ENCODE data around the gene KIAA1217. TPM values are rescaled to one million over a fixed set of nuclear protein-coding genes. Genes with fewer than 3 reads are reported as not detected.

Gene KIAA1217
- total RNA-seq, 1 experiment from 2014 or later = 7.8 TPM

DNA sequence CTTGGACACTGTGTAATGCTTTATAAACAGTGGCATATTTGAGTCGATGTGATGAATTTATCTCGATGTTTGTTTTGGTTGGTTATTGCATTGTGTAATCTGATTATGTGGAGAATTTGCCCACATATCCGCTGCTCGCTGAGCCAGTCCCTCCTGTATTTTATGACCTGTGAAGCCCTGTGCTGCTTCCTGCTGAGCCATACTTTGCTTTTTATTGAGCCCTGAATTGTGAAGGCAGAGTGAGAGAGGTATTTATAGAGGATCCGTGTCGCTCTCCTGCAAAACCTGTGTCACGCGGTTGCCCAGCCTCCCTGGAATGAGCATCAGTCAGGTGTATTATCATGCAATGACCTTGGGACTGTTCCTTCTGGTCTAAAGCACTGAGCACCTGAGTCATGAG lies 261.1 kb downstream of the KIAA1217 start:
- TF ChIP-seq, protein P1, sequence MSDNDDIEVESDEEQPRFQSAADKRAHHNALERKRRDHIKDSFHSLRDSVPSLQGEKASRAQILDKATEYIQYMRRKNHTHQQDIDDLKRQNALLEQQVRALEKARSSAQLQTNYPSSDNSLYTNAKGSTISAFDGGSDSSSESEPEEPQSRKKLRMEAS (IDR thresholded peaks at IDR 0.05) = no peak
- TF ChIP-seq ZFX (IDR thresholded peaks at IDR 0.05) (no peak), SP1 (IDR thresholded peaks at IDR 0.05; ENCODE audit: low read depth) (no peak), JUND (IDR thresholded peaks at IDR 0.05) (no peak), TCF7L2 (IDR thresholded peaks at IDR 0.05; ENCODE audit: borderline replicate concordance, extremely low read depth, insufficient read depth, insufficient read length) (no peak), CBX3 (IDR thresholded peaks at IDR 0.05; ENCODE audit: low read depth) (no peak), FOSL1 (IDR thresholded peaks at IDR 0.05; ENCODE audit: low read depth) (no peak), ELF1 (IDR thresholded peaks at IDR 0.05; ENCODE audit: borderline replicate concordance, low read depth) (no peak), CEBPB (IDR thresholded peaks at IDR 0.05; ENCODE audit: low read depth) (no peak)
- intact Hi-C loops (cut with micrococcal nuclease) = no loop called here
- BruUV-seq (replicated peaks) = no TSS peak
- H3K4me2 ChIP-seq (ENCODE audit: low read length) = no peak overlapping the region
- RAD21 ChIA-PET (ENCODE audit: low non-redundant PET in 1 of 2, low total read pairs in 2 of 2, uncharacterized antibody in 2 of 2, unreplicated experiment in 2 of 2) = no interaction called here
- no peak overlapping the region for H2AFZ ChIP-seq (ENCODE audit: low read depth, low read length, poor library complexity, severe bottlenecking)
- no peaks in the 10 kb centered on the region for H3K9me2 ChIP-seq (ENCODE audit: insufficient read depth)
- ATAC-seq = no peak
- no peak overlapping the region for H3K9ac ChIP-seq (ENCODE audit: low read length)
- CTCF ChIA-PET = no interaction called here
- H3K36me3 ChIP-seq (ENCODE audit: control insufficient read depth in 1 of 2, insufficient read depth in 2 of 2, low read length in 2 of 2) = no peaks in the 10 kb centered on the region
- DNase-seq (ENCODE audit: low read depth, low spot score) = no peak
- H4K20me1 ChIP-seq (ENCODE audit: insufficient read depth) = no peaks in the 10 kb centered on the region
- no peaks in the 10 kb centered on the region for H3K9me3 ChIP-seq (ENCODE audit: control insufficient read depth in 1 of 2, insufficient read depth in 1 of 2, low read depth in 1 of 2, low read length in 2 of 2)
- POLR2A ChIA-PET = no interaction called here
- no peak overlapping the region for H3K27ac ChIP-seq (ENCODE audit: low read depth, low read length)
- no peaks in the 10 kb centered on the region for H3K79me2 ChIP-seq (ENCODE audit: insufficient read depth, low read length)
- H3K4me3 ChIP-seq (replicated peaks in 1 of 2; ENCODE audit: low read depth in 1 of 2, low read length in 2 of 2) = no peak overlapping the region
- H3K4me1 ChIP-seq (ENCODE audit: control insufficient read depth in 1 of 2, insufficient read depth in 2 of 2, low read length in 2 of 2) = peaks cover 7 to 19% of the 10 kb centered on the region in 2 experiments; a peak in 3 of 4 replicates
- H3K27me3 ChIP-seq (ENCODE audit: insufficient read depth, low read length) = no peaks in the 10 kb centered on the region

DNA sequence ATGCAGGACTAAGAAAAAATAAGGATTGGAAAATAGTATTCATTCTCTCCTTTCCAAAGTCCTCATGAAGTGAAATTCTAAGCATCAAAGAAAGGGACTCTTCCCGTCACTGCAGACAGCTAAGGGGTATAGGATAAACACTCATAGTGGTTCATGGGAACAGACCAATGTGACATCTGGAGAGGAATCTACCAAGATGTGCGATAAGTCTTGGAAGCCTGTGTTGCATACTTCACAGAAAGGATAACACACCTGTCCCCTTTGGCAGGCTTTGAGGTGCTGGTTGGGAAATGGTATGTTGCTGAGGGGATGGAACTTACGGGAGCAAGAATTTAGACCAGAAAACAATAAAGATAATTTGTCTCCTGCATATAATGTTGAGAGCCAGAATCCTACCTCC lies 266.7 kb downstream of the KIAA1217 start:
- no peaks in the 10 kb centered on the region for H3K9me3 ChIP-seq (ENCODE audit: control insufficient read depth in 1 of 2, insufficient read depth in 1 of 2, low read depth in 1 of 2, low read length in 2 of 2)
- H3K4me3 ChIP-seq (replicated peaks in 1 of 2; ENCODE audit: low read depth in 1 of 2, low read length in 2 of 2) = no peak overlapping the region
- H4K20me1 ChIP-seq (ENCODE audit: insufficient read depth) = no peaks in the 10 kb centered on the region
- intact Hi-C loops (cut with micrococcal nuclease) = no loop called here
- POLR2A ChIA-PET = no interaction called here
- ATAC-seq = no peak
- H3K9ac ChIP-seq (ENCODE audit: low read length) = no peak overlapping the region
- no peaks in the 10 kb centered on the region for H3K9me2 ChIP-seq (ENCODE audit: insufficient read depth)
- no peaks in the 10 kb centered on the region for H3K27me3 ChIP-seq (ENCODE audit: insufficient read depth, low read length)
- DNase-seq (ENCODE audit: low read depth, low spot score) = no peak
- H2AFZ ChIP-seq (ENCODE audit: low read depth, low read length, poor library complexity, severe bottlenecking) = no peak overlapping the region
- CTCF ChIA-PET = no interaction called here
- RAD21 ChIA-PET (ENCODE audit: low non-redundant PET in 1 of 2, low total read pairs in 2 of 2, uncharacterized antibody in 2 of 2, unreplicated experiment in 2 of 2) = no interaction called here
- H3K79me2 ChIP-seq (ENCODE audit: insufficient read depth, low read length) = no peaks in the 10 kb centered on the region
- no peaks in the 10 kb centered on the region for H3K36me3 ChIP-seq (ENCODE audit: control insufficient read depth in 1 of 2, insufficient read depth in 2 of 2, low read length in 2 of 2)
- no peak overlapping the region for H3K27ac ChIP-seq (ENCODE audit: low read depth, low read length)
- no TSS peak for BruUV-seq (replicated peaks)
- H3K4me2 ChIP-seq (ENCODE audit: low read length) = no peak overlapping the region
- H3K4me1 ChIP-seq (ENCODE audit: control insufficient read depth in 1 of 2, insufficient read depth in 2 of 2, low read length in 2 of 2) = no peaks in the 10 kb centered on the region
- TF ChIP-seq SRF (IDR thresholded peaks at IDR 0.05; ENCODE audit: low read depth) (no peak), ZFX (IDR thresholded peaks at IDR 0.05) (no peak), CEBPB (IDR thresholded peaks at IDR 0.05; ENCODE audit: low read depth) (no peak), SP1 (IDR thresholded peaks at IDR 0.05; ENCODE audit: low read depth) (no peak), ELF1 (IDR thresholded peaks at IDR 0.05; ENCODE audit: borderline replicate concordance, low read depth) (no peak), CBX3 (IDR thresholded peaks at IDR 0.05; ENCODE audit: low read depth) (no peak), JUND (IDR thresholded peaks at IDR 0.05) (no peak)
- TF ChIP-seq, protein P2, sequence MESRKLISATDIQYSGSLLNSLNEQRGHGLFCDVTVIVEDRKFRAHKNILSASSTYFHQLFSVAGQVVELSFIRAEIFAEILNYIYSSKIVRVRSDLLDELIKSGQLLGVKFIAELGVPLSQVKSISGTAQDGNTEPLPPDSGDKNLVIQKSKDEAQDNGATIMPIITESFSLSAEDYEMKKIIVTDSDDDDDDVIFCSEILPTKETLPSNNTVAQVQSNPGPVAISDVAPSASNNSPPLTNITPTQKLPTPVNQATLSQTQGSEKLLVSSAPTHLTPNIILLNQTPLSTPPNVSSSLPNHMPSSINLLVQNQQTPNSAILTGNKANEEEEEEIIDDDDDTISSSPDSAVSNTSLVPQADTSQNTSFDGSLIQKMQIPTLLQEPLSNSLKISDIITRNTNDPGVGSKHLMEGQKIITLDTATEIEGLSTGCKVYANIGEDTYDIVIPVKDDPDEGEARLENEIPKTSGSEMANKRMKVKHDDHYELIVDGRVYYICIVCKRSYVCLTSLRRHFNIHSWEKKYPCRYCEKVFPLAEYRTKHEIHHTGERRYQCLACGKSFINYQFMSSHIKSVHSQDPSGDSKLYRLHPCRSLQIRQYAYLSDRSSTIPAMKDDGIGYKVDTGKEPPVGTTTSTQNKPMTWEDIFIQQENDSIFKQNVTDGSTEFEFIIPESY (IDR thresholded peaks at IDR 0.05; ENCODE audit: extremely low read depth, insufficient replicate concordance, low read length) = no peak
- TF ChIP-seq, protein P3, sequence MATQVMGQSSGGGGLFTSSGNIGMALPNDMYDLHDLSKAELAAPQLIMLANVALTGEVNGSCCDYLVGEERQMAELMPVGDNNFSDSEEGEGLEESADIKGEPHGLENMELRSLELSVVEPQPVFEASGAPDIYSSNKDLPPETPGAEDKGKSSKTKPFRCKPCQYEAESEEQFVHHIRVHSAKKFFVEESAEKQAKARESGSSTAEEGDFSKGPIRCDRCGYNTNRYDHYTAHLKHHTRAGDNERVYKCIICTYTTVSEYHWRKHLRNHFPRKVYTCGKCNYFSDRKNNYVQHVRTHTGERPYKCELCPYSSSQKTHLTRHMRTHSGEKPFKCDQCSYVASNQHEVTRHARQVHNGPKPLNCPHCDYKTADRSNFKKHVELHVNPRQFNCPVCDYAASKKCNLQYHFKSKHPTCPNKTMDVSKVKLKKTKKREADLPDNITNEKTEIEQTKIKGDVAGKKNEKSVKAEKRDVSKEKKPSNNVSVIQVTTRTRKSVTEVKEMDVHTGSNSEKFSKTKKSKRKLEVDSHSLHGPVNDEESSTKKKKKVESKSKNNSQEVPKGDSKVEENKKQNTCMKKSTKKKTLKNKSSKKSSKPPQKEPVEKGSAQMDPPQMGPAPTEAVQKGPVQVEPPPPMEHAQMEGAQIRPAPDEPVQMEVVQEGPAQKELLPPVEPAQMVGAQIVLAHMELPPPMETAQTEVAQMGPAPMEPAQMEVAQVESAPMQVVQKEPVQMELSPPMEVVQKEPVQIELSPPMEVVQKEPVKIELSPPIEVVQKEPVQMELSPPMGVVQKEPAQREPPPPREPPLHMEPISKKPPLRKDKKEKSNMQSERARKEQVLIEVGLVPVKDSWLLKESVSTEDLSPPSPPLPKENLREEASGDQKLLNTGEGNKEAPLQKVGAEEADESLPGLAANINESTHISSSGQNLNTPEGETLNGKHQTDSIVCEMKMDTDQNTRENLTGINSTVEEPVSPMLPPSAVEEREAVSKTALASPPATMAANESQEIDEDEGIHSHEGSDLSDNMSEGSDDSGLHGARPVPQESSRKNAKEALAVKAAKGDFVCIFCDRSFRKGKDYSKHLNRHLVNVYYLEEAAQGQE (IDR thresholded peaks at IDR 0.05; ENCODE audit: low read depth) = no peak
- TF ChIP-seq, protein P4, sequence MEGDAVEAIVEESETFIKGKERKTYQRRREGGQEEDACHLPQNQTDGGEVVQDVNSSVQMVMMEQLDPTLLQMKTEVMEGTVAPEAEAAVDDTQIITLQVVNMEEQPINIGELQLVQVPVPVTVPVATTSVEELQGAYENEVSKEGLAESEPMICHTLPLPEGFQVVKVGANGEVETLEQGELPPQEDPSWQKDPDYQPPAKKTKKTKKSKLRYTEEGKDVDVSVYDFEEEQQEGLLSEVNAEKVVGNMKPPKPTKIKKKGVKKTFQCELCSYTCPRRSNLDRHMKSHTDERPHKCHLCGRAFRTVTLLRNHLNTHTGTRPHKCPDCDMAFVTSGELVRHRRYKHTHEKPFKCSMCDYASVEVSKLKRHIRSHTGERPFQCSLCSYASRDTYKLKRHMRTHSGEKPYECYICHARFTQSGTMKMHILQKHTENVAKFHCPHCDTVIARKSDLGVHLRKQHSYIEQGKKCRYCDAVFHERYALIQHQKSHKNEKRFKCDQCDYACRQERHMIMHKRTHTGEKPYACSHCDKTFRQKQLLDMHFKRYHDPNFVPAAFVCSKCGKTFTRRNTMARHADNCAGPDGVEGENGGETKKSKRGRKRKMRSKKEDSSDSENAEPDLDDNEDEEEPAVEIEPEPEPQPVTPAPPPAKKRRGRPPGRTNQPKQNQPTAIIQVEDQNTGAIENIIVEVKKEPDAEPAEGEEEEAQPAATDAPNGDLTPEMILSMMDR (IDR thresholded peaks at IDR 0.05 in 2 of 3, conservative IDR thresholded peaks at IDR 0.05 in 1 of 3; ENCODE audit: borderline replicate concordance in 1 of 3, insufficient read depth in 1 of 3, low read depth in 2 of 3, low read length in 2 of 3) = no peak
